ENCODE results near the gene BCKDK. TPM values are rescaled to one million over a fixed set of nuclear protein-coding genes. Genes with fewer than 3 reads are reported as not detected.

Gene BCKDK
- total and polyA plus RNA-seq, 2 of the 13 experiments (the other 11 are each of a cell fraction or from before 2014, with no cell fraction given): 24.9 to 42.6 TPM

DNA sequence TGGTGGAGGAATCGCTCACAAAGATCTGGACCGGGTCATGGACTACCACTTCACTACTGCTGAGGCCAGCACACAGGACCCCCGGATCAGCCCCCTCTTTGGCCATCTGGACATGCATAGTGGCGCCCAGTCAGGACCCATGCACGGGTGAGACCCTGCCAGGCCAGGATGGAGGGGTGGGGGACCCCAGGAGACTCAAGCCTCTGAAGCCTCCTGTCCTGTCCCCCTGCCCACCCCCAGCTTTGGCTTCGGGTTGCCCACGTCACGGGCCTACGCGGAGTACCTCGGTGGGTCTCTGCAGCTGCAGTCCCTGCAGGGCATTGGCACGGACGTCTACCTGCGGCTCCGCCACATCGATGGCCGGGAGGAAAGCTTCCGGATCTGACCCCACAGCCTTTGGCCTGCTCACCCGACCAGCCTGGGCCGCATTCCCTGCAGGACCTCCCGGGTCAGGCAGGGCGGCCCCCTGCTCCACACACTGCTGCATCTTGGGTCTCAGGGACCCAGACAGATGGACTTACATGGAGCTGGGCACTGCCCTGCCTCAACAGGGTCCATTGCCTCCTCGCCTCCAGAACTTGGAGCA lies 3.8 kb downstream of the BCKDK start:
- Histone ChIP-seq H3K36me3 (replicated peaks in 1 of 2; ENCODE audit: control insufficient read depth in 1 of 2, insufficient read depth in 2 of 2, low read length in 2 of 2) (peaks cover 20 to 35% of the 10 kb centered on the region in 2 experiments), H3K27me3 (ENCODE audit: control insufficient read depth in 1 of 2, insufficient read depth in 2 of 2, low read length in 2 of 2) (no peaks in the 10 kb centered on the region), H3K9ac (ENCODE audit: insufficient read depth, low read depth, low read length) (no peak overlapping the region), H4K20me1 (ENCODE audit: insufficient read depth, low read length) (no peaks in the 10 kb centered on the region), H3K4me3 (replicated peaks in 1 of 3; ENCODE audit: insufficient read depth in 1 of 3, low read depth in 2 of 3, low read length in 3 of 3) (no peak overlapping the region), H3K4me1 (ENCODE audit: insufficient read depth, low read length) (peaks cover 51% of the 10 kb centered on the region), H2AFZ (ENCODE audit: low read length) (no peak overlapping the region), H3K27ac (ENCODE audit: extremely low read length, insufficient read depth, low read length) (no peak overlapping the region), H3K79me2 (ENCODE audit: insufficient read depth, low read length) (peaks cover 12% of the 10 kb centered on the region), H3K4me2 (ENCODE audit: low read depth, low read length) (no peak overlapping the region), H3K9me3 (ENCODE audit: low read length) (no peaks in the 10 kb centered on the region)
- no peak for TF ChIP-seq ZNF496 (CRISPR knock-in tag; IDR thresholded peaks at IDR 0.05; ENCODE audit: insufficient replicate concordance)
- TF ChIP-seq SPEN (CRISPR knock-in tag; IDR thresholded peaks at IDR 0.05; ENCODE audit: low read depth): no peak
- TF ChIP-seq, protein P1, sequence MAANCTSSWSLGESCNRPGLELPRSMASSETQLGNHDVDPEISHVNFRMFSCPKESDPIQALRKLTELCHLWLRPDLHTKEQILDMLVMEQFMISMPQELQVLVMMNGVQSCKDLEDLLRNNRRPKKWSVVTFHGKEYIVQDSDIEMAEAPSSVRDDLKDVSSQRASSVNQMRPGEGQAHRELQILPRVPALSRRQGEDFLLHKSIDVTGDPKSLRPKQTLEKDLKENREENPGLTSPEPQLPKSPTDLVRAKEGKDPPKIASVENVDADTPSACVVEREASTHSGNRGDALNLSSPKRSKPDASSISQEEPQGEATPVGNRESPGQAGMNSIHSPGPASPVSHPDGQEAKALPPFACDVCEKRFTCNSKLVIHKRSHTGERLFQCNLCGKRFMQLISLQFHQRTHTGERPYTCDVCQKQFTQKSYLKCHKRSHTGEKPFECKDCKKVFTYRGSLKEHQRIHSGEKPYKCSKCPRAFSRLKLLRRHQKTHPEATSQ (CRISPR knock-in tag; IDR thresholded peaks at IDR 0.05; ENCODE audit: borderline replicate concordance): no peak
- no peak for TF ChIP-seq POLR2A (IDR thresholded peaks at IDR 0.05; ENCODE audit: insufficient read depth in 1 of 2, low read depth in 2 of 2, low read length in 2 of 2)
- TF ChIP-seq RBFOX2 (IDR thresholded peaks at IDR 0.05; ENCODE audit: low read depth, low read length): peak; percentile 62
- TF ChIP-seq ZMYM2 (CRISPR knock-in tag; IDR thresholded peaks at IDR 0.05): no peak
- TF ChIP-seq, protein P2, sequence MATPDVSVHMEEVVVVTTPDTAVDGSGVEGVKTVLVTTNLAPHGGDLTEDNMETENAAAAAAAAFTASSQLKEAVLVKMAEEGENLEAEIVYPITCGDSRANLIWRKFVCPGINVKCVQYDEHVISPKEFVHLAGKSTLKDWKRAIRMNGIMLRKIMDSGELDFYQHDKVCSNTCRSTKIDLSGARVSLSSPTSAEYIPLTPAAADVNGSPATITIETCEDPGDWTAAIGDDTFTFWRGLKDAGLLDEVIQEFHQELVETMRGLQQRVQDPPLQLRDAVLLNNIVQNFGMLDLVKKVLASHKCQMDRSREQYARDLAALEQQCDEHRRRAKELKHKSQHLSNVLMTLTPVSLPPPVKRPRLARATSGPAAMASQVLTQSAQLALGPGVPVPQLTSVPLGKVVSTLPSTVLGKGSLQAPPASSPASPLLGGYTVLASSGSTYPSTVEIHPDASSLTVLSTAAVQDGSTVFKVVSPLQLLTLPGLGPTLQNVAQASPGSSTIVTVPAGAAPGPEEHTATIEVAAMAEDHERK (CRISPR knock-in tag; IDR thresholded peaks at IDR 0.05; ENCODE audit: low read depth): no peak
- TF ChIP-seq AKAP8 (CRISPR knock-in tag; IDR thresholded peaks at IDR 0.05): 0 out of 2 replicates have a peak, but pooled peaks have one; percentile 27
- no peak for TF ChIP-seq NAIF1 (CRISPR knock-in tag; IDR thresholded peaks at IDR 0.05; ENCODE audit: borderline replicate concordance)
- peak; percentile 79 for TF ChIP-seq AGO2 (optimal IDR thresholded peaks at IDR 0.05; ENCODE audit: low read depth, low read length)
- TF ChIP-seq EEA1 (CRISPR knock-in tag; IDR thresholded peaks at IDR 0.05; ENCODE audit: borderline replicate concordance): 0 out of 2 replicates have a peak, but pooled peaks have one; percentile 33
- no peak for TF ChIP-seq JUNB (CRISPR knock-in tag; IDR thresholded peaks at IDR 0.05; ENCODE audit: borderline replicate concordance)
- no peak for TF ChIP-seq TP53 (CRISPR knock-in tag; conservative IDR thresholded peaks at IDR 0.05)
- ChIA-PET CTCF (ENCODE audit: low intra/inter-chr PET ratio, low total read pairs) (no interaction called here), POLR2A (interaction anchor here (0.9 kb wide), 1 partner anchor 38 kb away, joined by 3 read pairs; the partner anchor contains the start of genes ZNF646 and ZNF668)
- no peak for ATAC-seq
- WGBS (ENCODE audit: low lambda C conversion rate): 96% methylated on average over 18 of the region's 23 CpGs
- DNase-seq (ENCODE audit: low spot score): no peak
- no TSS peak for BruUV-seq (replicated peaks)
- no peak for FAIRE-seq
- intact Hi-C loops (cut with micrococcal nuclease; ENCODE audit: unreplicated experiment): no loop called here
- in situ Hi-C loops (cut with HindIII; ENCODE audit: extremely low pct_ligation_motif_present, low pct_unique_long_range_greater_than_20kb): no loop called here
